Mucosa of descending colon (tissue), 3 donors: ENCODE data around the gene CCDC141. TPM values are rescaled to one million over a fixed set of nuclear protein-coding genes. Genes with fewer than 3 reads are reported as not detected.

ENCODE experiments used
- ATAC-seq: fragments of 200-7000 bp; cut with Tn5 transposase; one replicate; pipeline ENCODE4 v1.9.1; 2020; ENCODE audit warnings: mild to moderate bottlenecking, moderate library complexity
- DNase-seq, 3 donors: peaks; one replicate each; pipeline ENCODE4 v3.0.0-alpha.2; 2020
- H3K36me3 ChIP-seq: fragments of 200-600 bp; one replicate; pipeline ENCODE4 v1.8.0; 2021; ENCODE audit warnings: low read depth, mild to moderate bottlenecking
- H3K4me1 ChIP-seq: fragments of 200-600 bp; one replicate; pipeline ENCODE4 v1.8.0; 2021; ENCODE audit warnings: low read depth, mild to moderate bottlenecking
- H3K4me3 ChIP-seq: fragments of 200-600 bp; one replicate; pipeline ENCODE4 v1.8.0; 2021; ENCODE audit warnings: mild to moderate bottlenecking
- H3K9me3 ChIP-seq: fragments of 200-600 bp; one replicate; pipeline ENCODE4 v1.8.0; 2021; ENCODE audit warnings: mild to moderate bottlenecking
- intact Hi-C, 2 donors: fragments of 100-400 bp; cut with DNase I in 1 of 2; cut with micrococcal nuclease in 1 of 2; formaldehyde crosslinking; loops; one replicate each; pipeline versions ENCODE4 v1.11.0 to v1.11.1; 2022; cut with DNase I, micrococcal nuclease
- total RNA-seq, 3 donors: library from RNA; stranded (reverse); fragmentation: NEBNext Ultra II Directional in 2 of 3; extraction: Animal tissue kit (Norgen Biotek cat#: 25700) in 2 of 3; gene quantifications; one replicate each; pipeline versions ENCODE4 v1.2.1 to v1.2.4, GENCODE V29; 2021 to 2023
- TF ChIP-seq, protein P1 (sequence below): fragments of 200-600 bp; IDR thresholded peaks from one replicate; pipeline ENCODE4 v1.8.0; 2022; ENCODE audit warnings: antibody characterized with exemption, mild to moderate bottlenecking
- donor health status: DM: no; HTN: no; CAD: no; lungs with moderate emphysema.
- donor health status: DM: no; HTN: no; CAD: no.
- donor health status: DM: no; HTN: yes; CAD: no.

CCDC141 gene
- total RNA-seq, 3 donors from 2014 or later, result 1.5 to 7.4 (median 1.8) TPM

DNA sequence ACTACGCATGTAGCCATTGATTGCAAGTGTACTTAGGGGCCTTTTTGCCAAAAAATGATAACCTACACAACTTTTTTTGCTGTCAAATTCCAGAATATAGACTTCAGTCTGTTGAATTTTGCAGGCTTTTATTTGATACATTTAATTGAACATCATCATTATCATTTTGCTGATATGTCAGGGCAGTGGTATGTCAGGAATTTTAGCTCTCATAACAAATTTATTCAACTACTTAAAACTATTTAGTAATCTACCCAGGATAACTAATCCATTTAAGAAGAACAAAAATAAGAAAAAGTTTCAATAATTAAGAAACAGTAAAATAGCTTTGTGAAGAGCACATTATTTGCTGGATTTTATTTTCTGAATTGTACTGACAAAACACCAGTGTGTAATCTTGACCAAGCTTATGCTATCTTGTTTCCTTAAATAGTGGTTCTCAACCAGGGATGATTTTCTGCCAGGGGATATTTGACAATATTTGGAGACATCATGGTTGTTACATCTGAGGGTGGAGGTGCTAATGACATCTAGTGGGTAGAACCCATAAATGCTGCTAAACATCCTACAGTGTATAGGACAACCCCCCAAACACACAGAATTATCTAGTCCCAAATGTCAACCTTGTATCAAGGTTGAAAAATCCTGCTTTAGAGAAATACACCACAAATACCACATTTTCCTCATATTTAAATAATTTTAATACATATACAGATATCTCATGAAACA, 230.6 kb downstream of the CCDC141 start:
- ATAC-seq (no peak), DNase-seq (no peak)
- H3K9me3 ChIP-seq, result no peaks in the 10 kb centered on the region
- H3K36me3 ChIP-seq, result no peaks in the 10 kb centered on the region
- no peak overlapping the region for H3K4me3 ChIP-seq
- H3K4me1 ChIP-seq, result no peaks in the 10 kb centered on the region
- intact Hi-C loops, result no loop called here
- TF ChIP-seq, protein P1, sequence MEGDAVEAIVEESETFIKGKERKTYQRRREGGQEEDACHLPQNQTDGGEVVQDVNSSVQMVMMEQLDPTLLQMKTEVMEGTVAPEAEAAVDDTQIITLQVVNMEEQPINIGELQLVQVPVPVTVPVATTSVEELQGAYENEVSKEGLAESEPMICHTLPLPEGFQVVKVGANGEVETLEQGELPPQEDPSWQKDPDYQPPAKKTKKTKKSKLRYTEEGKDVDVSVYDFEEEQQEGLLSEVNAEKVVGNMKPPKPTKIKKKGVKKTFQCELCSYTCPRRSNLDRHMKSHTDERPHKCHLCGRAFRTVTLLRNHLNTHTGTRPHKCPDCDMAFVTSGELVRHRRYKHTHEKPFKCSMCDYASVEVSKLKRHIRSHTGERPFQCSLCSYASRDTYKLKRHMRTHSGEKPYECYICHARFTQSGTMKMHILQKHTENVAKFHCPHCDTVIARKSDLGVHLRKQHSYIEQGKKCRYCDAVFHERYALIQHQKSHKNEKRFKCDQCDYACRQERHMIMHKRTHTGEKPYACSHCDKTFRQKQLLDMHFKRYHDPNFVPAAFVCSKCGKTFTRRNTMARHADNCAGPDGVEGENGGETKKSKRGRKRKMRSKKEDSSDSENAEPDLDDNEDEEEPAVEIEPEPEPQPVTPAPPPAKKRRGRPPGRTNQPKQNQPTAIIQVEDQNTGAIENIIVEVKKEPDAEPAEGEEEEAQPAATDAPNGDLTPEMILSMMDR, result no peak

DNA sequence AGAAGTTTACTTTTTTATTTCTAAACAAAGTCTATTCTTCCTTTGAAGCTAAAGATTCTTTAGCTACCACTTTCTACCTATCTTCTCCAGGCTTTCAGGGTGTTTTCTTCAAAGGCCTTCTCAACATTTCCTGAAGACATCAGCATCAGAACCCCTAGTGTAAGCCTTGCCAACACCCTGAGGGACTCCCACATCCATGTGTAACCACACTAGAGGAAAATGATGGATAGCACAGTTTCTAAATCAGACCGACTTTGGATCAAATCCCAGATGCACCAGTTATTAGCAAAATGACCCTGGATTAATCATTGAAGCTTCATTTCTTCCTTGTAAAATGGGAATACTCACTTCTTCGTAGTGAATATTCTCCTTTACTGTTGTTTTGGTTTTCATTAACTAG, 238.0 kb downstream of the CCDC141 start:
- TF ChIP-seq, protein P1, result no peak
- Histone ChIP-seq H3K36me3 (no peaks in the 10 kb centered on the region), H3K4me1 (no peaks in the 10 kb centered on the region), H3K9me3 (no peaks in the 10 kb centered on the region), H3K4me3 (no peak overlapping the region)
- intact Hi-C loops, result no loop called here
- DNase-seq (no peak), ATAC-seq (no peak)

DNA sequence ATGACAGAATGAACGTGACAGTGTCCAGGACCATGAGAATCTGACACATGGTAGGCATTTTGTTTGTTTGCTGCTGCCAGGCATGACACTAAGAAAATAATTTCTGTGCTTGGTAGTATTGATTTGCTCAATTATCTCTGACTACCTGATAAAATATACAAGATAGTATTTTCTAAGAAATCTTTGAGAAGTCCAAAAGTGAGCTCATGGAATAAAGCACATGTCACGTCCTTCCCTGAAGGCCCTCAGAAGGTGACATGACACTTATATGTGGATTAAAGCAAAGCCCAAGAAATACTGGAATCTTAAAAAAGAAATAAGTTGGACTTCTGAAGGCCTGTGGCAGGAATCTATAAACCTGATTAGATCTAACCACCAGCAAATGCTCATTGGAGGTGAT, 238.9 kb downstream of the CCDC141 start:
- ATAC-seq (no peak), DNase-seq (no peak)
- TF ChIP-seq, protein P1, result no peak
- Histone ChIP-seq H3K9me3 (no peaks in the 10 kb centered on the region), H3K4me3 (no peak overlapping the region), H3K4me1 (no peaks in the 10 kb centered on the region), H3K36me3 (no peaks in the 10 kb centered on the region)
- intact Hi-C loops, result no loop called here

DNA sequence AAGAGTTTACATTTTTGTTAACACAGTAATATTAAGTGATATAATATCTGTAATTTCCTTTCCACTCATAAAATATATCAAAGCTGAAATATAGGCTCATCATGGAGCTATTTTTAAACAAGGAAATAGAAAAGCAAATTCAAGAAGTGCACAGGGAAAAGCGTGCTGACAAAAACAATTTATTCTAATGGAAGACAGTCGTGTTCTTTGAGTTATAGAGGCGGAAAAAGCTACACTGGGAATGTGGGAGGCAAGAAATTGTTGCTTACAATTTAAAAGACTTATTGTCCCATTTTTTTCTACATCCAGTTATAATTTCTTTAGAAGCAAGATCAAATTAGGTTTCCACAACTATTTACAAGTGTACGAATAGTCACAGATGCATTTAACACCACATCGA, 239.5 kb downstream of the CCDC141 start:
- no peak overlapping the region for H3K4me3 ChIP-seq
- ATAC-seq (no peak), DNase-seq (no peak)
- intact Hi-C loops, result no loop called here
- no peaks in the 10 kb centered on the region for H3K9me3 ChIP-seq
- H3K36me3 ChIP-seq, result no peaks in the 10 kb centered on the region
- no peaks in the 10 kb centered on the region for H3K4me1 ChIP-seq
- TF ChIP-seq, protein P1, result no peak

DNA sequence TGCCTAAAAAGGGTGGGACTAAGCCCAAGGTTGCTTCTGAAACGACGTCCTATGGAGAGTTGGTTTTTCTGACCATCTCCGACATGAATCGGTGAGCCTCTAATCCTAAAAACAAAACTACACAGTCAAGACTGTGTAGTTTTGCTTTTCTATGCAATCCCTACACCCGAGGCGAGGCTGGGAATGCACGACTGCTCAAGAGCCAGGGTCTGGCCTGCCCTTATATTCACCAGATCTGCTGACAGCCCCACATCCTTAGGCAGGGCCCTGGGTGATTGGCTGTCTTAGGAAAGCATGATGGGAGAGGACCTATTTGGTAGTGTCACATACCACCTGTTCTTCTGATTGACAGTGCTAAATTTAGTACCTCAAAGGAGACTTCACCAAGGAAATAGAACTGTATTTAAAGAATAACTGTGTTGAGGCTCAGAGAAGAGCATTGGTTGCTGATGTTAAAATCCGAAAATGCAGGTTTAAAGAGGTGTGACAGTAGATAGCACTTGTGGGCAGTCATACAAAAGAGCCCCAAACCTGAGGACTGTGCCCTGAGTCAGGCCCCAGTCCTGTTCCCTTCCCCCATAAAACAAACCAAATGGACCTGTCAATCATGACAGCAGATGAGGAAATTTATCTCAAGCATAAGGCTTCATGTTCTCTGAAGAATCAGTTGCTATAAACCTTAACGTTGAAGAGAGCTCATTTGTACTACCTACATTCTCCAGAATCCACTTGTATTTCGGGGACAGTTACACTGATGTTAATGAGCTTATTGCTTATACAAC, 242.5 kb downstream of the CCDC141 start, which contains the start of gene TTN:
Gene TTN, minus strand, starts transcription at position 197 of the 782 bp plus-strand sequence. CDS start 2,781 bp downstream, outside the sequence.
- intact Hi-C loops, result no loop called here
- Histone ChIP-seq H3K9me3 (no peaks in the 10 kb centered on the region), H3K36me3 (no peaks in the 10 kb centered on the region), H3K4me1 (no peaks in the 10 kb centered on the region), H3K4me3 (no peak within 1 kb of the TSS)
- no peak for ATAC-seq
- no peak for DNase-seq
- TF ChIP-seq, protein P1, result no peak
